ENCODE measurements around the gene GNG13. TPM values are rescaled to one million over a fixed set of nuclear protein-coding genes. Genes with fewer than 3 reads are reported as not detected.

GNG13 gene
- total RNA-seq, 1 experiment from 2014 or later, result not detected

DNA sequence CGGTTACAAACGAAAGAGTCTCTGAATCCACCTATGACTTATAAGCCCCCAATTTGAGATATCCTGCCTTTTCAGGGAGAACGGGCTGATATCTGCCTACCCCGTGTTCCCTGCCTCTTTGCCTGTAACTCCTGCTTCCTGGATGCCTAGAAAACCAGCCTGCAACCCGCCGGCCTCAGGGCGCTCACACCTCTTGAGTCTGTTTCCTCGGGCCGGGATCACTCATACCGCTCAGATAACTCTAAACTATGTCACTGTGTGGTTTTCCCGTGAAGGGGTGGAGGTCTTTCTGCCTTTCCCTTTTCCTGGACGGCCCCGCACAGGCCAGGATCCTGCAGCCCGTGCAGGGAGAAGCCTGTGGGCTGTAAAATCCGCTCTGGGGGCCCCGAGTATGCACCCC is 22.7 kb downstream of the GNG13 start:
- H2BK12ac ChIP-seq (ENCODE audit: insufficient read length, low read depth, low read length), result no peak overlapping the region
- H3K4me3 Mint-ChIP-seq, result no peak overlapping the region
- no peak overlapping the region for H4K8ac ChIP-seq (replicated peaks; ENCODE audit: insufficient read length, low read depth, low read length)
- no peaks in the 10 kb centered on the region for H3K79me2 ChIP-seq (ENCODE audit: insufficient read depth, low read length)
- H3K14ac ChIP-seq (ENCODE audit: insufficient read depth, low read length), result no peak overlapping the region
- no peaks in the 10 kb centered on the region for H3K9me3 ChIP-seq (ENCODE audit: control insufficient read depth, low read depth, low read length)
- no peak overlapping the region for H3K18ac ChIP-seq (ENCODE audit: insufficient read length, low read depth, low read length)
- no peak overlapping the region for H3K4ac ChIP-seq (ENCODE audit: low read depth, low read length)
- no peak overlapping the region for H3K9ac ChIP-seq (ENCODE audit: extremely low read depth, insufficient read length, low read length)
- no peak overlapping the region for H4K91ac ChIP-seq (ENCODE audit: insufficient read length, low read depth, low read length)
- H3K27me3 Mint-ChIP-seq (ENCODE audit: low read depth), result peaks cover 31% of the 10 kb centered on the region
- no peaks in the 10 kb centered on the region for H3K79me1 ChIP-seq (ENCODE audit: insufficient read depth, low read depth, low read length, poor library complexity, severe bottlenecking)
- no peak overlapping the region for H3T11ph ChIP-seq (ENCODE audit: low read length)
- H3K27me3 ChIP-seq (ENCODE audit: insufficient read depth, low read length), result no peaks in the 10 kb centered on the region; the same call in 1 of the 2 replicates
- H2BK15ac ChIP-seq (ENCODE audit: low read depth, low read length), result no peak overlapping the region
- no peak for DNase-seq
- H2BK5ac ChIP-seq (ENCODE audit: insufficient read length, low read length), result no peak overlapping the region
- no peaks in the 10 kb centered on the region for H3K9me3 Mint-ChIP-seq
- H3K4me1 Mint-ChIP-seq, result no peaks in the 10 kb centered on the region
- no peaks in the 10 kb centered on the region for H3K36me3 Mint-ChIP-seq (ENCODE audit: insufficient read depth in 1 of 3, low read depth in 3 of 3)
- no peak overlapping the region for H4K5ac ChIP-seq (ENCODE audit: insufficient read length, low read depth, low read length)
- H3K4me2 ChIP-seq (ENCODE audit: insufficient read depth, insufficient read length, low read length), result no peak overlapping the region
- H3K4me1 ChIP-seq (ENCODE audit: insufficient read depth, low read length), result no peaks in the 10 kb centered on the region
- H2AK5ac ChIP-seq (ENCODE audit: insufficient read length, low read length), result no peak overlapping the region
- H4K20me1 ChIP-seq (ENCODE audit: control insufficient read depth, insufficient read depth, insufficient read length), result peaks cover 3% of the 10 kb centered on the region
- no peak overlapping the region for H3K23ac ChIP-seq (ENCODE audit: insufficient read length, low read depth, low read length)
- no peak overlapping the region for H3K27ac ChIP-seq (ENCODE audit: insufficient read length, low read depth, low read length)
- no peak overlapping the region for H2BK20ac ChIP-seq (ENCODE audit: low read depth, low read length, poor library complexity, severe bottlenecking)
- WGBS (ENCODE audit: extremely low coverage, insufficient read length, low lambda C conversion rate), result no CpG with 5 or more reads among the region's 16 CpGs
- H3K23me2 ChIP-seq (ENCODE audit: insufficient read length, low read depth, low read length, poor library complexity, severe bottlenecking), result no peaks in the 10 kb centered on the region
- no peak for TF ChIP-seq CTCF (conservative IDR thresholded peaks at IDR 0.05)
- no peak overlapping the region for H3K56ac ChIP-seq (ENCODE audit: insufficient read length, low read depth, low read length)
- no peak overlapping the region for H2BK120ac ChIP-seq (ENCODE audit: low read depth, low read length, poor library complexity, severe bottlenecking)
- no peak overlapping the region for H2AFZ ChIP-seq (ENCODE audit: low read length)
- H3K27ac Mint-ChIP-seq, result 0 out of 7 replicates have a peak overlapping the region, but pooled peaks of 1 of the 3 experiments have one; percentile 41
